ENCODE measurements around the gene LRMDA. TPM values are rescaled to one million over a fixed set of nuclear protein-coding genes. Genes with fewer than 3 reads are reported as not detected.
A peak's percentile ranks its signal among the peaks of the same experiment; 100 is the strongest.

LRMDA gene
- total RNA-seq, 1 donor from 2014 or later, result 5.2 TPM

DNA sequence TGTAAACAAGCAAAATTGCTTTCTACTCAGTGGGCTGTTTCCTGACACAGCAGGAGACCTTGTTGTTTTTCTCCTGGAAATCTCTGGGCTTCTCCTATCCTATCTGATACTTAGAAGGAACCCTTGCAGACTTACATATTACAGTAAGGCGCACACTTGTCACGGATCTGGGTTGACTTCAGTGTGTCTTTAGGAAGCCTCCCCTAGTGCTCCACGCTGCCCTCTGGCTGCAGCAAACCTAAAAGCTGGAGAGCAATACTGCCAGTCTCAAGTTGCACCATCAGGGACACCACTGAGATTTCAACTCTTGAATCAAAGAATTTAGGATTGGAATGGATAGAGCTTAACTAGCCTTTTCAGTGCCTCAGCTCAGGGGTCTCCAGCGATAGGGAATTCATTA is 495.3 kb downstream of the LRMDA start:
- Mint-ChIP-seq H3K4me3 (no peak overlapping the region), H3K27ac (no peak overlapping the region), H3K27me3 (ENCODE audit: insufficient read depth, low read depth) (peaks cover 10% of the 10 kb centered on the region), H3K9me3 (no peaks in the 10 kb centered on the region), H3K4me1 (peaks cover 16% of the 10 kb centered on the region), H3K36me3 (no peaks in the 10 kb centered on the region)
- Histone ChIP-seq H3K4me2 (peak overlapping the region; percentile 16), H3K4me3 (no peak overlapping the region), H3K27me3 (no peaks in the 10 kb centered on the region), H3K9ac (no peak overlapping the region), H3K36me3 (no peaks in the 10 kb centered on the region), H3K4me1 (peaks cover 18% of the 10 kb centered on the region), H2AFZ (replicated peaks) (peak overlapping the region; percentile 55), H4K20me1 (ENCODE audit: low read depth) (no peaks in the 10 kb centered on the region), H3F3A (ENCODE audit: low read depth) (no peaks in the 10 kb centered on the region), H3K79me2 (ENCODE audit: low read depth) (no peaks in the 10 kb centered on the region), H3K9me3 (ENCODE audit: low read depth) (no peaks in the 10 kb centered on the region), H3K27ac (no peak overlapping the region)
- DNase-seq (ENCODE audit: low spot score), result peak; percentile 21
- TF ChIP-seq, protein P1, sequence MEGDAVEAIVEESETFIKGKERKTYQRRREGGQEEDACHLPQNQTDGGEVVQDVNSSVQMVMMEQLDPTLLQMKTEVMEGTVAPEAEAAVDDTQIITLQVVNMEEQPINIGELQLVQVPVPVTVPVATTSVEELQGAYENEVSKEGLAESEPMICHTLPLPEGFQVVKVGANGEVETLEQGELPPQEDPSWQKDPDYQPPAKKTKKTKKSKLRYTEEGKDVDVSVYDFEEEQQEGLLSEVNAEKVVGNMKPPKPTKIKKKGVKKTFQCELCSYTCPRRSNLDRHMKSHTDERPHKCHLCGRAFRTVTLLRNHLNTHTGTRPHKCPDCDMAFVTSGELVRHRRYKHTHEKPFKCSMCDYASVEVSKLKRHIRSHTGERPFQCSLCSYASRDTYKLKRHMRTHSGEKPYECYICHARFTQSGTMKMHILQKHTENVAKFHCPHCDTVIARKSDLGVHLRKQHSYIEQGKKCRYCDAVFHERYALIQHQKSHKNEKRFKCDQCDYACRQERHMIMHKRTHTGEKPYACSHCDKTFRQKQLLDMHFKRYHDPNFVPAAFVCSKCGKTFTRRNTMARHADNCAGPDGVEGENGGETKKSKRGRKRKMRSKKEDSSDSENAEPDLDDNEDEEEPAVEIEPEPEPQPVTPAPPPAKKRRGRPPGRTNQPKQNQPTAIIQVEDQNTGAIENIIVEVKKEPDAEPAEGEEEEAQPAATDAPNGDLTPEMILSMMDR (IDR thresholded peaks at IDR 0.05), result no peak
- TF ChIP-seq EZH2phosphoT487 (IDR thresholded peaks at IDR 0.05) (no peak), EZH2 (IDR thresholded peaks at IDR 0.05) (no peak)

DNA sequence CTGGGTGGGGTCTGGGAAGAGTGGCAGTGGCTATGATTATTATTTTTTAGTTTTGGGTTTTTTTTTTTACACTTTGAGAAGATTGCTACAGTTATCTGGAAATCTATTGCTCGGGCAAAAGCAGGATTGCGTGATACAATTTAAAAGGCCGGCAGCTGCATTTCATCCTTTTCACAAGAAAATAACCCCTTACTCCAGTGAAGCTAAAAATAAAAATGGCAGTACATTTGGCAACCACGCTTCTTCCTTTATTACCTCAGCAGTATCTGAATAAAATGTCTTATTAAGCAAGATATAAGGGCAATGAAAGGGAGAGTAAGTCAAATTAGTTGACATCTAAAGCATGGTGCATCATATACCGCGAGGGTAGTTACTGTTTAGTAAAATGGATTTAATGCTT is 496.8 kb downstream of the LRMDA start:
- H3K36me3 Mint-ChIP-seq, result no peaks in the 10 kb centered on the region
- no peak overlapping the region for H3K27ac ChIP-seq
- H3K4me2 ChIP-seq, result no peak overlapping the region
- no peaks in the 10 kb centered on the region for H3K36me3 ChIP-seq
- H3K79me2 ChIP-seq (ENCODE audit: low read depth), result no peaks in the 10 kb centered on the region
- H4K20me1 ChIP-seq (ENCODE audit: low read depth), result no peaks in the 10 kb centered on the region
- peaks cover 18% of the 10 kb centered on the region for H3K4me1 ChIP-seq
- no peak overlapping the region for H3K9ac ChIP-seq
- no peak for DNase-seq (ENCODE audit: low spot score)
- H3K27me3 ChIP-seq, result no peaks in the 10 kb centered on the region
- H2AFZ ChIP-seq (replicated peaks), result no peak overlapping the region
- no peaks in the 10 kb centered on the region for H3K9me3 Mint-ChIP-seq
- H3F3A ChIP-seq (ENCODE audit: low read depth), result no peaks in the 10 kb centered on the region
- no peak overlapping the region for H3K27ac Mint-ChIP-seq
- H3K4me3 ChIP-seq, result no peak overlapping the region
- H3K9me3 ChIP-seq (ENCODE audit: low read depth), result no peaks in the 10 kb centered on the region
- H3K4me3 Mint-ChIP-seq, result no peak overlapping the region
- peaks cover 16% of the 10 kb centered on the region for H3K4me1 Mint-ChIP-seq
- TF ChIP-seq EZH2 (IDR thresholded peaks at IDR 0.05) (no peak), EZH2phosphoT487 (IDR thresholded peaks at IDR 0.05) (no peak)
- TF ChIP-seq, protein P1 (IDR thresholded peaks at IDR 0.05), result no peak
- H3K27me3 Mint-ChIP-seq (ENCODE audit: insufficient read depth, low read depth), result peaks cover 8% of the 10 kb centered on the region

DNA sequence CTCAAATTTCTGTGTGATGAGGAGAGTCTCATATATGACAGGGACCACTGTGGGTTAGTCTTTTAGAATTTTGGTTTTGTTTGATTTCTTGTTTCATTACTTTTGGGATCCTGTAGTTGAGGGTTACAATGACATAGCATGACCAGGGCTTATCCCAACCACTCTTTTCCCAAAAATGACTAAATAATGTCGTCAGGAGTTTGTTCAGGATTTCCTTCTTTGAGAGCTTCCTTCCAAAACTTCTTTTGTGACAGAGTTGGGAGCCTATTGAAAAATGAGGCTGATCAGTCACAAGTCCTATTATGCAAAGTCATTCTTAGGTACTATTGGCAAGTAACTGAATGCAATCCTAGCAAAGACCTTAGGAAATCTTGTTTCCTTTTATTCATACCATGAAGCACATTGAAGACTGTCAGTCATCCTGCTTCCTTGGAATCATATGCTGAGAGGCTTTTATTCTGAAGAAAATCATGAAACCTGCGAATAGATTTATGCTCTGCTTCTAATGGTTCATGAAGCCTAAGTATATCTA is 498.3 kb downstream of the LRMDA start:
- H3K27ac Mint-ChIP-seq, result no peak overlapping the region
- TF ChIP-seq EZH2 (IDR thresholded peaks at IDR 0.05) (no peak), EZH2phosphoT487 (IDR thresholded peaks at IDR 0.05) (no peak)
- TF ChIP-seq, protein P1 (IDR thresholded peaks at IDR 0.05), result no peak
- no peaks in the 10 kb centered on the region for H3K27me3 ChIP-seq
- no peak overlapping the region for H3K27ac ChIP-seq
- no peaks in the 10 kb centered on the region for H3K36me3 ChIP-seq
- H3K9ac ChIP-seq, result no peak overlapping the region
- no peak overlapping the region for H3K4me3 Mint-ChIP-seq
- no peaks in the 10 kb centered on the region for H4K20me1 ChIP-seq (ENCODE audit: low read depth)
- peaks cover 12% of the 10 kb centered on the region for H3K4me1 ChIP-seq
- H3K79me2 ChIP-seq (ENCODE audit: low read depth), result no peaks in the 10 kb centered on the region
- no peaks in the 10 kb centered on the region for H3F3A ChIP-seq (ENCODE audit: low read depth)
- no peak overlapping the region for H3K4me2 ChIP-seq
- H3K9me3 Mint-ChIP-seq, result no peaks in the 10 kb centered on the region
- no peak overlapping the region for H2AFZ ChIP-seq (replicated peaks)
- H3K27me3 Mint-ChIP-seq (ENCODE audit: insufficient read depth, low read depth), result peaks cover 8% of the 10 kb centered on the region
- H3K4me3 ChIP-seq, result no peak overlapping the region
- DNase-seq (ENCODE audit: low spot score), result no peak
- no peaks in the 10 kb centered on the region for H3K9me3 ChIP-seq (ENCODE audit: low read depth)
- no peaks in the 10 kb centered on the region for H3K36me3 Mint-ChIP-seq
- peaks cover 8% of the 10 kb centered on the region for H3K4me1 Mint-ChIP-seq

Data from neural progenitor cell (in vitro differentiated cells).